GM19238 (cell line): ENCODE measurements around the gene GALC.

ENCODE experiments used
- DNase-seq: peaks from one replicate; pipeline ENCODE4 v3.0.0; 2011; ENCODE audit warnings: low spot score; ENCODE audit not compliant: insufficient read length

The GALC gene

DNA sequence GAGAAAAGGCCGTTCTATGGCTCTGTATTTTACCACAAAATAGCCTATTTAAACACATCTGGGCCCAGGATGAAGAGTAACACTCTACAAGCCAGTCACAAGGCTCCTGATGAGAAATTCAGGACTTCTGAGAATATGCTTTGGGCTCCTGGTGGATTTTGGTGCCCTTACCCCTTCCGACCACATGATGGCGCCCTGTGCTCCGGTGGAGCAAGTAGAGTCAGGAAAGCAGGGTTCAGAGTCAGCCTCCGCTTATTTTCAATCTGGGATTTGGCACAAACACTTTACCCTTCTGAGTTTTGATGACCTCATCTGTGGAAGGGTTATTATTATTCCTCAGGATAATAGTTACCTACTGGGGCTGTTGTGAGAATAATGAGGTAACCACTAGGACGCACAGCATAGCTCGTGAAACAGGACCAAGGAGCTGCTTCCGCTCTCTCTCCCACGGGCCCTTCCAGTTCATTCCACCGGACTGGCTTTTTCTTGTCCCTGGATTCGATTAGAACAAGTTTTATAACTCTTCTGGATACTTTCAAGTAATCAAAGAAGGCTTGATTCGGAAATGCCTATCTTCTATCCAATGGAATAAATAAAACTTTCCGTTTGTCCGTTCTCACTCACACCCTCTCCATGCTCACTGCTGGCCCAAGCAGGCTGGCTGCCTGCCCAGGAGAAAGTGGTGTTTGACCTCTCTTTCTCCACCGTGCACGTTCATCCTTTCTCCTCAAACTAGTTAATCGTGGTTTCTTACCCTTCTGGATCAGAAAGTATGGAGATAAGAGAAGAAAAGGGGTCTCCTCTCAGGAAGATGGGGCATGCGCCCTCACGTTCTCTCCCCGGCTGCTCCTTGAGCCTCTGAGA, 104.6 kb downstream of the GALC start:
- DNase-seq, result no peak

GRCh38 chr14:87883750-87884149, 109.2 kb downstream of the GALC start:
- no peak for DNase-seq
